ENCODE measurements around the gene CSNK1G1.

The CSNK1G1 gene

DNA sequence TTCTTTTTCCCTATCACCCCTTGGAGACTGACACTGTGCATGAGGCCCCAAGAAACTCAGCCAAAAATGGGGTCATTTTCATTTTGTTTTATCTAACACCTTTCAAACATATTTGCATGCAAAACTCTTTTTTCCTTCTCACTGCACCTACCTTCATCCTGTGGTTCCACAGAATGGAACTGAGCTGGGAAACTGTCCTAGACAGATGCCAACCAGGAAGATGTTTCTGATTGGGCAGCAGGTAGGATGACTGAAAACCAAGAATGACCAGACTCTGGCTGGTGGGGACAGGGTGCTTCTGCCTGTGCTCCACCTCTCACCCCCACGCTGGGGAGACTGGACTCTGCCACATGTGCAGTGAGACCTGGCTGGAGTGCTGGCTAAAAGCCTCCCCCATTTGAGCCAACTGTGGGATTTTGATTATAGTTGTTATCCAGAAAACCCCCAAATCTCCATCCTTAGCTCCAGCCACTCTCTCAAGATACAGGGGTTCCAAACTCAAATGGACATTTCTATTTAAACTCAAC, 198.3 kb downstream of the CSNK1G1 start:
- H3K4me3 ChIP-seq (ENCODE audit: control insufficient read depth, low read depth, low read length) = no peak overlapping the region
- TF ChIP-seq, protein P1, sequence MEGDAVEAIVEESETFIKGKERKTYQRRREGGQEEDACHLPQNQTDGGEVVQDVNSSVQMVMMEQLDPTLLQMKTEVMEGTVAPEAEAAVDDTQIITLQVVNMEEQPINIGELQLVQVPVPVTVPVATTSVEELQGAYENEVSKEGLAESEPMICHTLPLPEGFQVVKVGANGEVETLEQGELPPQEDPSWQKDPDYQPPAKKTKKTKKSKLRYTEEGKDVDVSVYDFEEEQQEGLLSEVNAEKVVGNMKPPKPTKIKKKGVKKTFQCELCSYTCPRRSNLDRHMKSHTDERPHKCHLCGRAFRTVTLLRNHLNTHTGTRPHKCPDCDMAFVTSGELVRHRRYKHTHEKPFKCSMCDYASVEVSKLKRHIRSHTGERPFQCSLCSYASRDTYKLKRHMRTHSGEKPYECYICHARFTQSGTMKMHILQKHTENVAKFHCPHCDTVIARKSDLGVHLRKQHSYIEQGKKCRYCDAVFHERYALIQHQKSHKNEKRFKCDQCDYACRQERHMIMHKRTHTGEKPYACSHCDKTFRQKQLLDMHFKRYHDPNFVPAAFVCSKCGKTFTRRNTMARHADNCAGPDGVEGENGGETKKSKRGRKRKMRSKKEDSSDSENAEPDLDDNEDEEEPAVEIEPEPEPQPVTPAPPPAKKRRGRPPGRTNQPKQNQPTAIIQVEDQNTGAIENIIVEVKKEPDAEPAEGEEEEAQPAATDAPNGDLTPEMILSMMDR (conservative IDR thresholded peaks at IDR 0.05; ENCODE audit: control insufficient read depth, insufficient read depth, low read depth, low read length) = no peak
- DNase-seq (ENCODE audit: low read depth) = no peak

DNA sequence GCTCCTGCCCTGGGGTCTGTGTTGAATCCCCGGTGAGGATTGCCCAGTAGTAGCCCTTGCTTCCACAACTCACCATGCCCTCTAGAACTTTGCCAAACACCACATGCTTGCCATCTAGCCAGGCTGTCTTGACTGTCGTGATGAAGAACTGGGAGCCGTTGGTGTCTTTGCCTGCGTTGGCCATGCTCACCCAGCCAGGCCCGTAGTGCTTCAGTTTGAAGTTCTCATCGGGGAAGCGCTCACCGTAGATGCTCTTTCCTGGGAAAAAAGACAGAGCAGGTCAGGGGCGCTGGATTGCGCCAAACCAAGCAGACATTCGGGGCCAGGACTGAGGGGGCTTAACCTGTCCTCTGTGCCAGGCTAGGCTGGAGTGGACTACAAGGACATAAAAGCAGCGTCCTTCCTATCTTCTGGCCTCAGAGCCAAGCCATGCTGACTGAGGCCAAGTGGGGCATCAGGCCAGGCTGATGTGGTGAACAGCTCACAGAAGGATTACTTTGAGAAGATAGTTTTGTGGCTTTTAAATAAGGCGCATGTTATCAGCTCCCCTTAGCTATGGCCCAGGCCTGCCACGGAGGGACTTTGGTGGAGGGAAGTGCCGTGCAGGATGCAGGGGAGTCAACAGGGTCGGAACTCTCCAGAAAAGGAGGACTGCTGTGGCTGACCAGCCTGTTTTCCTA, 199.2 kb downstream of the CSNK1G1 start:
- DNase-seq (ENCODE audit: low read depth) = no peak
- TF ChIP-seq, protein P1 (conservative IDR thresholded peaks at IDR 0.05; ENCODE audit: control insufficient read depth, insufficient read depth, low read depth, low read length) = no peak
- no peak overlapping the region for H3K4me3 ChIP-seq (ENCODE audit: control insufficient read depth, low read depth, low read length)

DNA sequence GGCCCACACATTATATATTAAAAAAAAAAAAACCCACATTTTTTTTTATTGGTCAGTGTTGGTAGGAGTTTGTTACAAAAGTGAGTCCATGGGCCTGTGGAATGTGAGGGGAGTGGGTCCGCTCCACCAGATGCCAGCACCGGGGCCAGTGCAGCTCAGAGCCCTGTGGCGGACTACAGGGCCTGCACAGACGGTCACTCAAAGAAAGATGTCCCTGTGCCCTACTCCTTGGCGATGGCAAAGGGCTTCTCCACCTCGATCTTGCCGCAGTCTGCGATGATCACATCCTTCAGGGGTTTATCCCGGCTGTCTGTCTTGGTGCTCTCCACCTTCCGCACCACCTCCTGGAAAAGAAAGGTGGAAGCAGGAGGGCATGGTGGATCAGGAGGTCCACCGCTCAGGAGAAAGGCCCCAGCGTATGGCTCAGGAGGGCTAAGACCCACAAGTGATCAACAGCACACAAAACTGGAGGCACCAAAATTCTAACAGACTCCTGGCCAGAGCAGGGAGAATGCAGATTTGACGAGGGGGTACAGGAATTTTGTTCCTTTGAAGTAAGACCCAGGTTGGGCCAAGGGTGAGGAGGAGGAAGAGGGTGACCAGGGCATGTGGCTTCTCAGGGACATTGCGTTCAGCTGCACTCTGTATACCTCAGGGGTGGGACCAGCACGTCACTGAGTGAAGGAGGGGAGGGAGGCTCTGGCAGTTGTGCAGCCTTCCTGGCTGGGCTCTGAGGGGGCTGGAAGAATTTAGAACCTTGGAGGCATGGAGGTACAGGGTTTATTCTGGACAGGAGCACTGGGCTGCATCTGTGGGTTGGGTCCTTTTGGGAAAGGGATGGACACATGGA, 199.9 kb downstream of the CSNK1G1 start:
- H3K4me3 ChIP-seq (ENCODE audit: control insufficient read depth, low read depth, low read length) = no peak overlapping the region
- TF ChIP-seq, protein P1 (conservative IDR thresholded peaks at IDR 0.05; ENCODE audit: control insufficient read depth, insufficient read depth, low read depth, low read length) = no peak
- DNase-seq (ENCODE audit: low read depth) = no peak

GRCh38 chr15:64153480-64154367, 202.2 kb downstream of the CSNK1G1 start:
- DNase-seq (ENCODE audit: low read depth) = peak; percentile 78
- TF ChIP-seq, protein P1 (conservative IDR thresholded peaks at IDR 0.05; ENCODE audit: control insufficient read depth, insufficient read depth, low read depth, low read length) = peak; percentile 94
- no peak overlapping the region for H3K4me3 ChIP-seq (ENCODE audit: control insufficient read depth, low read depth, low read length)

- no peak for DNase-seq (ENCODE audit: low read depth)
- no peak overlapping the region for H3K4me3 ChIP-seq (ENCODE audit: control insufficient read depth, low read depth, low read length)
- TF ChIP-seq, protein P1 (conservative IDR thresholded peaks at IDR 0.05; ENCODE audit: control insufficient read depth, insufficient read depth, low read depth, low read length) = no peak
Measured at GRCh38 chr15:64152507-64153387, 203.2 kb downstream of the CSNK1G1 start.
